Measurements from ENCODE around the gene UXS1.

- TF ChIP-seq CTCF (IDR thresholded peaks at IDR 0.05), result no peak
- no peak for TF ChIP-seq POLR2A (IDR thresholded peaks at IDR 0.05)
Measured at GRCh38 chr2:106058469-106059137, 135.5 kb downstream of the UXS1 start.
